ENCODE results near the gene WRAP73. TPM values are rescaled to one million over a fixed set of nuclear protein-coding genes. Genes with fewer than 3 reads are reported as not detected.

Gene WRAP73
- total RNA-seq, 4 donors from 2014 or later, result 10.3 to 21.7 (median 14.5) TPM

DNA sequence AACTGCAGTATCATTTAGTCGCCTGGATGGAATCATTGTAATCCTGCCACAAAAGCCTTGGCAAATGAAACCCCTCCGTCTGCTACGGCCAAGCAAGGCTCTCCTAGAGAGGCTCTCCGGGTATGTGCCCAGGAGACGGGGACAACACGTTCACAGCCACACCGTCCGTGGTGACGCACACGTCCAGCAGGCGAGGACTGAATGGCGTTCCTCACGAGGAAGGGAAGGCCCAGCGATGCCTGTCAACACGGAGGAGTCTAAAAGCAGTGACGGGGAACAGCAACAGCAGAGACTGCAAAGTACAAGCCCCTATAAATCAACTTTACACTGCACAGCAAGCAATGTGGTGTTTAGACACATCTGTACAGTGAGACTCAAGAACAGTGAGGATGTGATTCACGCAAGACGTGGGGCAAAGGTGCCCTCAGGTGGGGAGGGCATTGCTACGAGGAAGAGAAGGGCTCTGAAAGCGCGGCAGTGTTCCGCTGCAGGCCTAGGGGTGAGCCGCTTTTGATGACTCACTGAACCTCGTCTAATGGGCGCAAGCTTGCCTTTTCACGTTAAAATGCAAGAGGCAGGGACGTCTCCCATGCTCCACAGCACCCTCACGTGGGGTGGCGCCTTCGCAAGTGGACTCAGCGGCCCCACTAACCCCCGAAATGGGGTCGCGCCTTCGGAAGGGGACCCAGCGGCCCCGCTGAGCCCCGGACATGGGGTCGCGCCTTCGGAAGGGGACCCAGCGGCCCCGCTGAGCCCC, 6.8 kb downstream of the WRAP73 start:
- 90 to 91% methylated on average over 15 to 23 of the region's 43 CpGs for WGBS, 2 donors (ENCODE audit: low coverage in 1 of 2)
- H3K27ac ChIP-seq, result no peak overlapping the region
- TF ChIP-seq POLR2A (IDR thresholded peaks at IDR 0.05) (no peak), EP300 (IDR thresholded peaks at IDR 0.05) (no peak), POLR2AphosphoS5 (IDR thresholded peaks at IDR 0.05) (no peak)
- TF ChIP-seq, protein P1, sequence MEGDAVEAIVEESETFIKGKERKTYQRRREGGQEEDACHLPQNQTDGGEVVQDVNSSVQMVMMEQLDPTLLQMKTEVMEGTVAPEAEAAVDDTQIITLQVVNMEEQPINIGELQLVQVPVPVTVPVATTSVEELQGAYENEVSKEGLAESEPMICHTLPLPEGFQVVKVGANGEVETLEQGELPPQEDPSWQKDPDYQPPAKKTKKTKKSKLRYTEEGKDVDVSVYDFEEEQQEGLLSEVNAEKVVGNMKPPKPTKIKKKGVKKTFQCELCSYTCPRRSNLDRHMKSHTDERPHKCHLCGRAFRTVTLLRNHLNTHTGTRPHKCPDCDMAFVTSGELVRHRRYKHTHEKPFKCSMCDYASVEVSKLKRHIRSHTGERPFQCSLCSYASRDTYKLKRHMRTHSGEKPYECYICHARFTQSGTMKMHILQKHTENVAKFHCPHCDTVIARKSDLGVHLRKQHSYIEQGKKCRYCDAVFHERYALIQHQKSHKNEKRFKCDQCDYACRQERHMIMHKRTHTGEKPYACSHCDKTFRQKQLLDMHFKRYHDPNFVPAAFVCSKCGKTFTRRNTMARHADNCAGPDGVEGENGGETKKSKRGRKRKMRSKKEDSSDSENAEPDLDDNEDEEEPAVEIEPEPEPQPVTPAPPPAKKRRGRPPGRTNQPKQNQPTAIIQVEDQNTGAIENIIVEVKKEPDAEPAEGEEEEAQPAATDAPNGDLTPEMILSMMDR (IDR thresholded peaks at IDR 0.05), result no peak
- H3K4me1 ChIP-seq, result no peaks in the 10 kb centered on the region
- no peak for ATAC-seq
- H3K9me3 ChIP-seq, result no peaks in the 10 kb centered on the region
- H3K36me3 ChIP-seq, result peaks cover 0 to 88% of the 10 kb centered on the region in 2 donors
- no peaks in the 10 kb centered on the region for H3K27me3 ChIP-seq
- no peak overlapping the region for H3K4me3 ChIP-seq

DNA sequence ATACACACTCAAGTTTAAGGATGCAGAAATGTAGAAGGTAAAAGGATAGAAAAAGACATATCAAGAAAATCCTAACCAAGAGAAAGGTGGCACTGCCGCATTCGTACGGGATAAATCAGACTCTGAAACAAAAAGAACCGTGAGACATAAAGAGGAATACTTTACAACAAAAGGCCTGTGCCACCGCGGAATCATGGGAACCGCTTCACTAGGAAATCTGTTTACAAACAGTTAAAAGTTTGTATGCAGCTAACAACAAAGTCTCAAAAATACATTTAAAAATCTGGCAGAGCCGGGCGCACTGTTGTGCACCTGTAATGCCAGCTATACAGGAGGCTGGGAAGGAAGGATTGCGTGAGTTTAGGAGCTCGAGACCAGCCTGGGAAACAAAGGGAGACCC, 8.1 kb downstream of the WRAP73 start:
- no peaks in the 10 kb centered on the region for H3K9me3 ChIP-seq
- WGBS, 2 donors (ENCODE audit: low coverage in 1 of 2), result 92 to 95% methylated on average over 4 to 11 of the region's 11 CpGs
- H3K36me3 ChIP-seq, result peaks cover 0 to 94% of the 10 kb centered on the region in 2 donors
- no peaks in the 10 kb centered on the region for H3K27me3 ChIP-seq
- no peak overlapping the region for H3K4me3 ChIP-seq
- no peak overlapping the region for H3K27ac ChIP-seq
- TF ChIP-seq EP300 (IDR thresholded peaks at IDR 0.05) (no peak), POLR2A (IDR thresholded peaks at IDR 0.05) (no peak), POLR2AphosphoS5 (IDR thresholded peaks at IDR 0.05) (no peak)
- TF ChIP-seq, protein P1 (IDR thresholded peaks at IDR 0.05), result no peak
- H3K4me1 ChIP-seq, result no peaks in the 10 kb centered on the region
- no peak for ATAC-seq

DNA sequence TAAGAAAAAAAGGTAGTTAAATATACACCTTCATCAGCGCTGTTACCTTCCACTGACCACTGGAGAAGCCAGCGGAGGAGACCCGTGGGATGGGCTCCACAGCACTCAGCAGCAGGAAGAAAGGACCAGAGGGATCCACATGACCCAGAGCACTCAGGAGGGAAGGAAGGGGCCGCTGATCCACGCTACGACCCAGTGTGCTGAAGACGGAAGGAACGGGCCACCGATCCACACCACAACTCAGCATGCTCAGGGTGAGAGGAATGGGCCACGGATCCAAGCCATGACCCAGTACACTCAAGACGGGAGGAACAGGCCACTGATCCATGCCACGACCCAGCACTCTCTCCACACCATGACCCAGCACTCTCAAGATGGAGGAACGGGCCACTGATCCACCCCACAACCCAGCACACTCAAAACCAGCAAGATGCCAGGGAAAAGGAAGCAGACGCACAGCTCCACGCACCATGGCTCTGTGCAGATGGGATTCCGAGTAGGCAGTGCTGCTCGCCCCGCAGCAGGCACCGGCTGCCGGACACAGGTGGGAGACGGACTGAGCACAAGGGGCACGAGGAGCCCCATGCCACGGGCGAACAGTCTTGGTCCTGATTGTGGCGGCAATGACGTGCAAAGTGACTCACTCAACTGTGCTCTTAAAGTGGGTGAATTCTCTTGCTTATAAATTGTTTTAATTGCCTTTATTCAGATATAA, 8.7 kb downstream of the WRAP73 start:
- WGBS, 2 donors (ENCODE audit: low coverage in 1 of 2), result 90 to 100% methylated on average over 4 of the region's 26 CpGs
- ATAC-seq, result no peak
- no peak for TF ChIP-seq EP300 (IDR thresholded peaks at IDR 0.05)
- no peak for TF ChIP-seq POLR2AphosphoS5 (IDR thresholded peaks at IDR 0.05)
- no peak for TF ChIP-seq POLR2A (IDR thresholded peaks at IDR 0.05)
- TF ChIP-seq, protein P1 (IDR thresholded peaks at IDR 0.05), result no peak
- H3K4me1 ChIP-seq, result no peaks in the 10 kb centered on the region
- H3K27me3 ChIP-seq, result no peaks in the 10 kb centered on the region
- no peaks in the 10 kb centered on the region for H3K9me3 ChIP-seq
- no peak overlapping the region for H3K4me3 ChIP-seq
- peaks cover 0 to 94% of the 10 kb centered on the region in 2 donors for H3K36me3 ChIP-seq
- no peak overlapping the region for H3K27ac ChIP-seq

DNA sequence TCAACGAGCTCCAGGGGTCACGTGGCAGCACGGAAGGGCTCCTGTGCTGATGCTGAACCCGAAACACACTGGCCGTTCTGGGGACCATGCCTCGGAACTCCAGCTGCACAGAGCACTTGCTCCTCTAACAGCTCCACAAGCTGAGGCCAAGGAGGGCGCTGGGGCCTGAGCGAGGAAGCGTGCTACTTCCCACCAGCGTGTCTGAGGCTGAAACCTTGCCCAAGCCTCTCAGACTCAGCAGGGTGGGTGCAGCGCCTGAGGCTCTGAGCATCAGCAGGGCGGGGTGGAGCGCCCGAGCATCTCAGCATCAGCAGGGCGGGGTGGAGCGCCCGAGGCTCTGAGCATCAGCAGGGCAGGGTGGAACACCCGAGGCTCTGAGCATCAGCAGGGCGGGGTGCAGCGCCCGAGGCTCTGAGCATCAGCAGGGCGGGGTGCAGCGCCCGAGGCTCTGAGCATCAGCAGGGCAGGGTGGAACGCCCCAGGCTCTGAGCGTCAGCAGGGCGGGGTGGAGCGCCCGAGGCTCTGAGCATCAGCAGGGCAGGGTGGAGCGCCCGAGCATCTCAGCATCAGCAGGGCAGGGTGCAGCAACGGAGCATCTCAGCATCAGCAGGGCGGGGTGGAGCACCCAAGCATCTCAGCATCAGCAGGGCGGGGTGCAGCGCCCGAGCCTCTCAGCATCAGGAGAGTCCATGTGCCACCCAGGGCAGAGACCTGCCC, 9.6 kb downstream of the WRAP73 start:
- no peaks in the 10 kb centered on the region for H3K9me3 ChIP-seq
- no peak overlapping the region for H3K27ac ChIP-seq
- TF ChIP-seq, protein P1 (IDR thresholded peaks at IDR 0.05), result no peak
- TF ChIP-seq POLR2AphosphoS5 (IDR thresholded peaks at IDR 0.05), result no peak
- TF ChIP-seq POLR2A (IDR thresholded peaks at IDR 0.05), result no peak
- TF ChIP-seq EP300 (IDR thresholded peaks at IDR 0.05), result no peak
- no peak for ATAC-seq
- H3K4me3 ChIP-seq, result no peak overlapping the region
- 87% methylated on average over 8 of the region's 36 CpGs; no CpG with 5 or more reads in 1 of the 2 donors for WGBS, 2 donors (ENCODE audit: low coverage in 1 of 2)
- no peaks in the 10 kb centered on the region for H3K27me3 ChIP-seq
- H3K4me1 ChIP-seq, result no peaks in the 10 kb centered on the region
- H3K36me3 ChIP-seq, result peaks cover 0 to 94% of the 10 kb centered on the region in 2 donors
